Body of pancreas (tissue), 4 donors: ENCODE measurements around the gene PIK3CB.

Experiments used
- POLR2A ChIP-seq, 3 donors: fragments of 450-650 bp; IDR thresholded peaks; one replicate each; pipeline ENCODE4 v1.6.1; 2016; ENCODE audit warnings: antibody characterized with exemption in 3 of 3, mild to moderate bottlenecking in 2 of 3
- TF ChIP-seq, protein P1 (sequence below), 7 experiments: fragments of 450-650 bp in 4 of 7; fragments of 200-600 bp in 3 of 7; sonication (generic) in 3 of 7; IDR thresholded peaks; one replicate each; pipeline ENCODE4 v1.5.1; 2016 to 2019; ENCODE audit warnings: antibody characterized with exemption in 7 of 7

DNA sequence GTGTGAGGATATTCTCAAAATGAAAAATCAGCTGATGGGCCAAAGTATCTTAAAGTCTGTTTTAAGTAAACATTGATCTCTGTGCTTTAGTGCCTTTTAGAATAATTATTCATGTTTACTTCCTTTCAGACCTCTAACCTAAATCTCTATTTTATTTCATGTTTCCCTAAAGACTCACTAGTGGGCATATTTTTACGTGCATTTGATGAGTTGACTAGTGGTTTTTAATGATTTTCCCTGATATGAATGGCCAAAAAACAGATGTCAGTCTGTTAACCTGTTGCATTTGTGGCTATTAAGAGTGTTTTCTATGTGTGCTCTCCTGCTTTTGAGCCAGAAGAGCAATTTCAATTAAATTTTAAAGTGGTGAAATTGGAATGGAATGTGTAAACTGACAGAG is 219.3 kb downstream of the PIK3CB start:
- TF ChIP-seq, protein P1, sequence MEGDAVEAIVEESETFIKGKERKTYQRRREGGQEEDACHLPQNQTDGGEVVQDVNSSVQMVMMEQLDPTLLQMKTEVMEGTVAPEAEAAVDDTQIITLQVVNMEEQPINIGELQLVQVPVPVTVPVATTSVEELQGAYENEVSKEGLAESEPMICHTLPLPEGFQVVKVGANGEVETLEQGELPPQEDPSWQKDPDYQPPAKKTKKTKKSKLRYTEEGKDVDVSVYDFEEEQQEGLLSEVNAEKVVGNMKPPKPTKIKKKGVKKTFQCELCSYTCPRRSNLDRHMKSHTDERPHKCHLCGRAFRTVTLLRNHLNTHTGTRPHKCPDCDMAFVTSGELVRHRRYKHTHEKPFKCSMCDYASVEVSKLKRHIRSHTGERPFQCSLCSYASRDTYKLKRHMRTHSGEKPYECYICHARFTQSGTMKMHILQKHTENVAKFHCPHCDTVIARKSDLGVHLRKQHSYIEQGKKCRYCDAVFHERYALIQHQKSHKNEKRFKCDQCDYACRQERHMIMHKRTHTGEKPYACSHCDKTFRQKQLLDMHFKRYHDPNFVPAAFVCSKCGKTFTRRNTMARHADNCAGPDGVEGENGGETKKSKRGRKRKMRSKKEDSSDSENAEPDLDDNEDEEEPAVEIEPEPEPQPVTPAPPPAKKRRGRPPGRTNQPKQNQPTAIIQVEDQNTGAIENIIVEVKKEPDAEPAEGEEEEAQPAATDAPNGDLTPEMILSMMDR (IDR thresholded peaks at IDR 0.05), result no peak
- TF ChIP-seq POLR2A (IDR thresholded peaks at IDR 0.05), result no peak
